GM12865 (cell line): ENCODE data around the gene CASZ1.

Experiments used
- DNase-seq: peaks from one replicate; pipeline ENCODE4 v3.0.0; 2010; ENCODE audit warnings: low read depth
- H3K4me3 ChIP-seq: 2 replicates; pipeline ENCODE4 v1.5.1; 2011; ENCODE audit warnings: mild to moderate bottlenecking, low read depth, low read length, control low read depth
- TF ChIP-seq, protein P1 (sequence below): IDR thresholded peaks from 2 replicates; pipeline ENCODE4 v1.5.1; 2011; ENCODE audit warnings: low read length, control low read depth, low read depth, inconsistent platforms; ENCODE audit not compliant: insufficient read depth; ENCODE audit errors: missing control alignments

CASZ1 gene

DNA sequence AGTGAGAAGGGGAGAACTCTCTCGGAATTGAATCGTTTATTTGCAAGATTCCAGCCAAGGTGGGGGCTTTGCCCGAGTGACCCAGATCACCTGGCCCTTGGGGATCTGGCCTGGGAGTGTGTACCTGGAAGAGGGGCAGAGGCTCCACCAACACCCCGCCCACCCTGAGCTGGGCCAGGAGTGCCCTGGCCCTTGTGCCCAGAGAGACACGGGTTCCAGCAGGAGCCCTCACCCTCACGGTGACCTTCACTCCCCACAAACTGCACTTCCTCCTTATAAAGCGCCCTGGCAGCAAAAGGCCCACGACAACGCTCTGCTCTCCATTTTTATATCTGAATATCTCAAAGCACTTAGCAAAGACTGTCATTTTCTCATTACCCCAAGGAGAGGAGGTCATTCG, 16.6 kb downstream of the CASZ1 start:
- no peak overlapping the region for H3K4me3 ChIP-seq
- DNase-seq, result no peak
- TF ChIP-seq, protein P1, sequence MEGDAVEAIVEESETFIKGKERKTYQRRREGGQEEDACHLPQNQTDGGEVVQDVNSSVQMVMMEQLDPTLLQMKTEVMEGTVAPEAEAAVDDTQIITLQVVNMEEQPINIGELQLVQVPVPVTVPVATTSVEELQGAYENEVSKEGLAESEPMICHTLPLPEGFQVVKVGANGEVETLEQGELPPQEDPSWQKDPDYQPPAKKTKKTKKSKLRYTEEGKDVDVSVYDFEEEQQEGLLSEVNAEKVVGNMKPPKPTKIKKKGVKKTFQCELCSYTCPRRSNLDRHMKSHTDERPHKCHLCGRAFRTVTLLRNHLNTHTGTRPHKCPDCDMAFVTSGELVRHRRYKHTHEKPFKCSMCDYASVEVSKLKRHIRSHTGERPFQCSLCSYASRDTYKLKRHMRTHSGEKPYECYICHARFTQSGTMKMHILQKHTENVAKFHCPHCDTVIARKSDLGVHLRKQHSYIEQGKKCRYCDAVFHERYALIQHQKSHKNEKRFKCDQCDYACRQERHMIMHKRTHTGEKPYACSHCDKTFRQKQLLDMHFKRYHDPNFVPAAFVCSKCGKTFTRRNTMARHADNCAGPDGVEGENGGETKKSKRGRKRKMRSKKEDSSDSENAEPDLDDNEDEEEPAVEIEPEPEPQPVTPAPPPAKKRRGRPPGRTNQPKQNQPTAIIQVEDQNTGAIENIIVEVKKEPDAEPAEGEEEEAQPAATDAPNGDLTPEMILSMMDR, result no peak

DNA sequence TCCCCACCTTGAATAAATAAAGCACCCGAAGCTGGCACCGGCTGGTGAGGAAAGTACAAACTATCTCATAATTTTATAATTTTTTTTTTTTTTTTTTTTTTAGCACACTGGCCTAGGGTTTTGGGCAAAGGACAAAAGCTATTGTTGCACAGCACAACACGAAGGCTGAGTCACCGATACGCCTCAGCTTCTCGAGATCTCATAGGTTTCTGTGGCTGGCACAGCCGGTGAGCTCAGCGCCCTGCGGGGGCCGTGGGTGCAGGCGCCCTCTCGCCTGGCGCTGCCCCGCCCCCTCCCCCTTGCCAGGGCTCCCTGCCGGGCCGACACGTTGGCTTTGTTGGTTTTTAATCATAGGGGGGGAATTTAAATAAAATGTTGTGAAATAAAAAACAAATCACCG, 17.2 kb downstream of the CASZ1 start:
- TF ChIP-seq, protein P1, result no peak
- DNase-seq, result no peak
- no peak overlapping the region for H3K4me3 ChIP-seq

DNA sequence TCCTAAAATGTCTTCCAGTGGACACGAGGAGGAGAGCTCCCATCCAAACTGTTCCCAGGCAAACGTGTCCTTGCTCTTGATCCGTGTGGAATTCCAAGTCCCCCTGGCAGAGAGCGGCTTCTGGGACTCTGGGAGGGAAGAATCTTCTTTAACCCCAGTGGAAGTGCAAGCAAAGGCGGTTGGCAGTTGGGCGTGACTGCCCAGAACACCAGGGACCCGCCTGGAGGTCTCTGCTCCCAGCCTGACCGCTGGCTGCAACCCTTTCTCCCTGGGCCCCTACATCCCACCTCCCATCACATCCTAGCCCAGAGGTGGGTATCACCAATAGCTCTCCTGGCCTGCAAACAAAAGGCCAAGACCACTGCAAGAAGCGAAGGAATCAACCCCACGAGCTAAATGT, 17.8 kb downstream of the CASZ1 start:
- TF ChIP-seq, protein P1, result no peak
- DNase-seq, result no peak
- H3K4me3 ChIP-seq, result no peak overlapping the region

DNA sequence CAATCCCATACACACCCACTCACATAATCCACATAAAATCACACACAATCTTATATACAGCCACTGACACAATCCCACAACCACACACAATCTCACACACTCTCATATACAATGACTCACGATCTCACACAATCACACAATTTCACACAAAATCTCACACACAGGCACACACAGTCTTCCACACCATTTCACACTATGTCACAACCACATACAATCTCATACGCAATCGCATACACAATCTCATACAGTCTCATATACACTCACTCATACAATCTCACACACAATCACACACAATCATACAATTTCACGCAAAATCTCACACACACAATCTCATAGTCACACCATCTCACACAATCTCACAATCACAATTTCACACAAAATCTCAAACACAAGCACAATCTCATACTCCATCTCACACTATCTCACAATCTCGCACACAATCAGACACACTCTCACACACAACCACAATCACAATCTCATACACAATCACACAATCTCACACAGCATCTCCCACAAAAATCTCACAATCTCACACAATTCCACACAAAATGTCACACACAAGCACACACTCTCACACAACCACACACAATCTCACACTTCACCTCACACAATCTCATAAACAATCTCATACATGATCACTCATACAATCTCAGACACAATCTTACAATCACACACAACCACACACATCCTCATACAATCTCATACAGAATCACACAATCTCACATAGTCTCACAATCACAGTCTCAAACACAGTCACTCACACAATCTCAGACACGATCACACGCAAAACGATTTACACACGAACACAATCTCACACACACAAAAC, 18.5 kb downstream of the CASZ1 start:
- DNase-seq, result no peak
- TF ChIP-seq, protein P1, result no peak
- no peak overlapping the region for H3K4me3 ChIP-seq

DNA sequence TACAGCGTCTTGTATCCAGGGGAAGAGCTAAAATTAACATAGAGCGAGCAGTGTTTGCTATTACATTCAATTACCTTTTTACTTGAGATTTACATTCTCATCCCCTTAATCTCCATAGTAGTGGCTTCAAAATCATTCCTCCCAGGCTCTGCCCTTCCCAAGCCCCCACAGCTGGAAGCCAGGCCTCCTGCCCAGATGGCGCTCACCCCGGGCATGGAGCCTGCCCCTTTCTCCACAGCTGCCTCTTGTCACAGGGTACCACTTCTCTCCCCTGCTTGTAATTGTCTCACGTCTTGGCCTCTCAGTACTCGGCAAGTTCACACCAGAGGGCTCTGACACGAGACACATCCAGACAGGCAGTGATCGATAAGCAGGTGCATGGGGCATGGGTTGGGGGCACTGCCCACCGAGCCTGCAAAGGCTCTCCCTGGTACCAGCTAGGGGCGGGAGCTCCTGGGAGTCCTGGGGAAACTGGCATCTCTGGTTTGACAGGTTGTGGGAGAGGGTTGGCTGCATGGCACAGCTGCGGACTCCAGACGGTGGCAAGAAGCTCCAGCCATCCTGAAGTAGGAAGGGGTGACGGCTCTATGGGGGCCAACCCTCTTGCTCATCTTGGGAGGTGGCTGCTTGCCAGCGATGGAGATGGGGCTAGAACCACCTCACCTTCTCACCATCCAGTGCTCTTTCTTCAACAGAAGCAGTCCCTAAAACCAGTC, 20.1 kb downstream of the CASZ1 start:
- no peak for DNase-seq
- H3K4me3 ChIP-seq, result no peak overlapping the region
- TF ChIP-seq, protein P1, result no peak

DNA sequence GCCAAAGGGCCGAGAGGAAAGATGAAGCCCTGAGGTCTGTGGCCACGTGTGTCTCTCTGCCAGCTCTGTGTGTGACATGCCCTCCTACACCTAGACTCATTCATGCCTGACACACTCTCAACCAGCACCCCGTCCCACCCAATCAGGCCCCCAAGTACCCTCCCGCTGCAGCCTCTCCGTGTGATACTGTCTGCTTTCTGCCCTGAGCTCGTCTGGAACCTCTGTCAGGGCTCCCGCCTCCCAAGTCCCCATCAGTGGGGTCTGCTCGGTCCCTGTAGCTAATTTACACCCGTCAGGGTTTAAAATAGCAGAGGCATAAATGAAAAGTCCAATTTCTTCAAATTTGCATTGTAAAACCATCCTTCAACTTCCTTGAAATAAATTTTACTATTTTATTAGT, 20.7 kb downstream of the CASZ1 start:
- DNase-seq, result no peak
- TF ChIP-seq, protein P1, result no peak

More for the DNA sequence above, 20.7 kb downstream of the CASZ1 start:
- no peak overlapping the region for H3K4me3 ChIP-seq
